GM18909 (cell line): ENCODE data around the gene PTPN14.
"Not testable (repeated sequence)": the region's sequence is repeated elsewhere in the genome, so short reads cannot be mapped to it uniquely, and the experiment has no call there.

Experiments
- ATAC-seq: cut with Tn5 transposase; IDR thresholded peaks from one replicate; pipeline ENCODE4 v1.9.1; 2021; ENCODE audit warnings: mild to moderate bottlenecking; ENCODE audit not compliant: unreplicated experiment, poor library complexity

PTPN14 gene

GRCh38 chr1:214544791-214545190, 6.6 kb downstream of the PTPN14 start:
- ATAC-seq, result no peak

DNA sequence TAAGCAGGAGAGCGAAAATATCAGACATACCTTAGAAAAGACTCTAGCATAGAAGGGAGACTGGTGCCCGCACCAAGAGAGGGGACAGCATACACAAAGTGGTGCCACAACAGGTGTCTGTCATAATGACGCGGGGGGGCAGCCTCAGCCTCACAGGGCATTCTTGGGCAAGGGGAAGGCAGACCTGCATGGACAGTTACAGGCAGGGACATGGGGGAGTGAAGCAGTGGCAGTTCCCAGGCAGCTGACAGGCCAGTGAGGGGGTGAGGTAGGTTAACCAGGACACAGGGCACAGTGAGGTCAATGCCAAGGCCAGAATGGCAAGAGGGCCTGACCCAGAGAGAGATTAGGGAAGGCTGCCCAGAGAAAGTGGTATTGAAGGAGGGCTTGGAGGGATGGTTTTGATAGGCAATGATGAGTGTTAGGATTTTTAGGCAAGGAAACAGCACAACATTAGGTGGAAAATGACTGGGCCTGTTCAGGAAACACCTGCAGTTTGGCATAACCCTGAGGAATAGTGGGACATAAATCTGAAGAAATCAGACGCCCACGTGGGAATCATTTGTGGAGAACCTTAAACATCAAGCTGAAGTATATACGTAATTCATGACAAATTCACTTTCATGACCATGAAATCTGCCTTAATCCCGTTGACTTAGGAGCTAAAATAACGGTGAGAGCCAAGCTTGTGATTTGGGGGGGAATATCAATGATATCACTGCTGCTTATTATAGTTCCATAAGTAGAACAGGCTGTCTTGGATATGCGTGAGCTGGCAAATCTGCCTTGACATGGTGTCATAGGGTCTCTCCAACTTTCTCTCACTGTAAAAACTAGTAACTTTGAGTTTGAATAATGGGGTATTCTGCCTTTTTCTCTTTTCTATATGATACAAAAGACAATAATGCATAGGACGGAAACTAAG, 8.9 kb downstream of the PTPN14 start:
- ATAC-seq, result no peak

DNA sequence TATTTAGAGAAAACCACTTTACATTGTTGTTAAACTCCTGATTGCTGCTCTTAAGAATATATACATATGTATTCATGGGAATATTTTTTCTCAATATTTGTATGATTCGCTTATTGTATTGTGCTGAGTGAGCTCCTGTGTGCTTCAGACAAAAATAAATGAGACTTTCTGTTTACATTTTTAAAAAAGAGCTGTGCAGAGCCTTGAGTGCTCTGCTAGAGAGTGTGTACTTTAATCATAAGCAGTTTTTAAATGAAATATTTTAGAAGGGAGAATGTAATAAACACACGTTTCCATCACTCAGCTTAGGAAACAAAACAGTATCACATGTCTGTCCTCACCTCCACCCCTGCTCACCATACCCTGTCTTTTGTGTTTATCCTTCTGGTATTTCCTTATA, 9.7 kb downstream of the PTPN14 start:
- ATAC-seq, result no peak

GRCh38 chr1:214541206-214541605, 10.2 kb downstream of the PTPN14 start:
- no peak for ATAC-seq

DNA sequence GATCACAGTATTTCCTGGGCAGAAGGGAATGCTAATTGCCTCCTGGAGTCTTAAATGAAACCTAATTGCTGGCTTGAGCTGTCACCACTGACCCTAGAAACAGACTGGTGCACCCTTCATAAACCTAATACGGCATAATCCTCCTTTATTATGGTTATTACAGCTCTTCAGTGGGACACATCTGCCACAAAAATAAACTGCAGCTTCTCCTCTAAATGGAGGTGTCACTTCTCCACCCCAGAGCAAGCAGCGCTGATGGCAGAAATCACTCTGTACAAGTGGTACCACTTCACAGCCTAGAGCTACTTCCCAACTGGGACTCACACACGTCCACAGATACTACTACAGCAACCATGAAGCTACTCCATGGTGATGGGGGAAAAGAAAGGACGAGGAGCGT, 11.1 kb downstream of the PTPN14 start:
- no peak for ATAC-seq

DNA sequence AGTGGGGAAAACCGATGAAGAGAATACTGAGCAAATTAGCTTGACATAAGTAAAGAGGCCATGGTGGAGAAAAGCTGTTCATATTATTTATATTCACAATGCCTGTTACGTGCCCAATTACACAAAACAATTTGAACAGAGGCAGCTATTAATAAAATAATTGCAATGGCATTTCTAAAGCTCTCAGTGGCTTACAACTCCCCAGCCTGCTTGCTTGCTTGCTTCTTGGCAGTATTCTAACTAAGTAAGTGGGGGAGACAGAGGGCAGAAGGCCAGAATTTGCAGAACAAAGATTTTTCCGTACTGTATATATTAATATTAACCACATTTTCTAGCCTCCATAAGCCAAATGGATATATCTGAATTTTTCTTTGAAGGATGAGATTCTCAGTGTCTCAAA, 12.9 kb downstream of the PTPN14 start:
- no peak for ATAC-seq

- ATAC-seq, result no peak
These were observed 13.4 kb downstream of the PTPN14 start for GRCh38 chr1:214537872-214538473.

GRCh38 chr1:214537219-214537618, 14.2 kb downstream of the PTPN14 start:
- no peak for ATAC-seq

- no peak for ATAC-seq
These were observed 19.3 kb downstream of the PTPN14 start for GRCh38 chr1:214532070-214532469.

DNA sequence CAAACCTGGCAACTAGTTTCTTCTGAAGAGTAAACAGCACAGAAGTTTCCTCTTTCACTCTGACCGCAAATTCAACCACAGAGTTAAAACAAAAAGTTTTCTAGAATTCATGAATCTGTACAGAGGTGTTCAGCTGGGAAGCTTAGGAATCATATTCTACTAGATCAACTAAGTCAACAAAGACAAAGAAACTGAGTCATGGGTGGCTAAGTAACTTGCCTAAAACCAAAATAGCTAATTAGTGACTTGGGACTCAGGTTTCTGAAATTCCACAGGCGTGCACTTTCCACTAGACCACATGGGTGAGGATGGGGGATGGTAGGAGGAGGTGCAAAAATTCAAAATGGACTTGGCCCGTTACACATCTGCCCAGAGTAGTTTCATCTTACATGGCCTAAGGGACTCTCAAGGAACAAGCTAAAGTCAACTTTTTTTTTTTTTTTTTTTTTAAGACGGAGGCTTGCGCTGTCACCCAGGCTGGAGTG, 25.8 kb downstream of the PTPN14 start:
- peak; percentile 58 for ATAC-seq

GRCh38 chr1:214524824-214525223, 26.6 kb downstream of the PTPN14 start:
- ATAC-seq, result no peak

DNA sequence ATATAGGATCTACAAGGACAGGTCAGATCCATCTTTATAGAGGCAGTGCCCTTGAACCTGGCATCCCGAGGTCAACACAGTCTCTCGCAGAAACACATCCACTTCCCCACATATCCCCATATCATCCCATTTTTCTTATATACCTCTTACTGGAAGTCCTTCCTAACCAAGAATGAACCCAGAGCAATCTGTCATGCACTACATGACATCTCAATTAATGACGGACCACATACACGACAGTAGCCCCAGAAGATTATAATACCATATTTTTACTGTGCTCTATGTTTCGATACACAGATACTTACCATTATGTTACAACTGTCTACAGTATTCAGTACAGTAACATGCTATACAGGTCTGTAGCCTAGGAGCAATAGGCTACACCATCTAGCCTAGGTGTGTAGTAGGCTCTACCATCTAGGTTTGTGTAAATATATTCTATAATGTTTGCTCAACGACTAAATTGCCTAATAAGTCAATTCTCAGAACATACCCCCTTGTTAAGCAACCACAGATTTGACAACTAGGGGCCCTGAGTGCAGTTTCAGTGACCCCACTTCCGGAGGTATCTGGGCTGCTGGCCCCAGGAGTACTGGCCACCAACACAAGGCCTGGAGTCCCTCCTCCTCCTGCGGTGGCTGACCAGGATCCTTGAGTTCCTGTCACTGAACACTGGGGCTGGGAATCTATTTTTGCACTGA, 28.1 kb downstream of the PTPN14 start:
- no peak for ATAC-seq

DNA sequence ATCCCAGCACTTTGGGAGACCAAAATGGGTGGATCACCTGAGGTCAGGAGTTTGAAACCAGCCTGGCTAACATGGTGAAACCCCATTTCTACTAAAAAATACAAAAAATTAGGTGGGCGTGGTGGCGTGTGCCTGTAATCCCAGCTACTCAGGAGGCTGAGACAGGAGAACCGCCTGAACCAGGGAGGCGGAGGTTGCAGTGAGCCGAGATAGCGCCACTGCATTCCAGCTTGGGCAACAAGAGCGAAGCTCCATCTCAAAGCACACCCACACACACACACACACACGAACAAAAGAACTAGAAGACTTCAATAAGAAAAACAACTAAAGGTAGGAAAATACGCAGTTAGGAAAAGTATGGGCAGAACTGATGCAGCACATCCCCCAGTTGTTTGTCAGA, 29.9 kb downstream of the PTPN14 start:
- ATAC-seq, result not testable (repeated sequence)

DNA sequence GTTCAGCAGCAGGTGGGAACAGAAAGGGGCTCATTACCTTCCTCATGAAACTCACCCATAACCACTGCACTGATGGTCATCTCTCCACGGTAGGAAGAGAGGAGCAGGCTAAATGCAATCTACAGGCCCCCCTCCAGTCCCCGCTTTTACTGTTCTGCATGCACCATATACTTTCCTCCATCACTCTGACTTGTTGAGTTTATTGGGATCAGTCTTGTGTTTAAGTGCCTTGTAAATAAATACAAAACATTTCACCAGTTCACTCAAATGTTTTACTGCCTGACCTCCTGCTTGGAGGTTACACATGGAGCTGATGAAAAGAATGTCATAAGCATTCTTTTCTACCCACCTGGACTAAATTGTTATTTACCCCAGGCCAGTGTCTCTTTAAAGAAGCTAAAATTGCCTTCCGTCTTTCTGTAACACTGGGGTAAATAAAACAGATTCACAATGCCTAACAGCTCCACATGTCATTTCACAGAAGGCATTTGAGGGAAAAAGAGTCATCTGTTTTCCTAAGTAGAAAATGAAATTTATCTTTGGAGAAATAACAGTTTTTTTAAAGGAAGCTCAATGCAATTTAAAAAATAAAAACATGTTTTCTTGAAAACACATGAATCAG, 30.7 kb downstream of the PTPN14 start:
- ATAC-seq, result no peak

DNA sequence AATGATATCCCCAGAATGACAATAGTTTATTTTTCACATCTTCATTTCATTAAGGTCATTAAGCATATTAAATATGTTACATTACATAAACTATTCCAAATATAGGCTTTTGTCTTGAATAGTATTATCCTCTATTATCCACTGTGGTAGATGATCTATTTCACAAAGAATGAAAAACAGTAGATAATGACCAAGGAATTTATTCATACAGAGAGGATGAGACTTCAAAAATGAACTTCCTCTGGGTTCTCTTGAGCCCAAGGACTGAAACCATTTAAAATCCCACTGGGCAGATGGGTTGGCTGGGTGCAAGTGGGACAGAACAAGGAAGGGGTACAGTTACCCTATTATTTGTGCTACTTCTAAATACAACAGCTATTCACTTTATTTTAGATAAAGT, 33.0 kb downstream of the PTPN14 start:
- ATAC-seq, result no peak

- ATAC-seq, result no peak
These were observed 34.7 kb downstream of the PTPN14 start for GRCh38 chr1:214516434-214517326.

DNA sequence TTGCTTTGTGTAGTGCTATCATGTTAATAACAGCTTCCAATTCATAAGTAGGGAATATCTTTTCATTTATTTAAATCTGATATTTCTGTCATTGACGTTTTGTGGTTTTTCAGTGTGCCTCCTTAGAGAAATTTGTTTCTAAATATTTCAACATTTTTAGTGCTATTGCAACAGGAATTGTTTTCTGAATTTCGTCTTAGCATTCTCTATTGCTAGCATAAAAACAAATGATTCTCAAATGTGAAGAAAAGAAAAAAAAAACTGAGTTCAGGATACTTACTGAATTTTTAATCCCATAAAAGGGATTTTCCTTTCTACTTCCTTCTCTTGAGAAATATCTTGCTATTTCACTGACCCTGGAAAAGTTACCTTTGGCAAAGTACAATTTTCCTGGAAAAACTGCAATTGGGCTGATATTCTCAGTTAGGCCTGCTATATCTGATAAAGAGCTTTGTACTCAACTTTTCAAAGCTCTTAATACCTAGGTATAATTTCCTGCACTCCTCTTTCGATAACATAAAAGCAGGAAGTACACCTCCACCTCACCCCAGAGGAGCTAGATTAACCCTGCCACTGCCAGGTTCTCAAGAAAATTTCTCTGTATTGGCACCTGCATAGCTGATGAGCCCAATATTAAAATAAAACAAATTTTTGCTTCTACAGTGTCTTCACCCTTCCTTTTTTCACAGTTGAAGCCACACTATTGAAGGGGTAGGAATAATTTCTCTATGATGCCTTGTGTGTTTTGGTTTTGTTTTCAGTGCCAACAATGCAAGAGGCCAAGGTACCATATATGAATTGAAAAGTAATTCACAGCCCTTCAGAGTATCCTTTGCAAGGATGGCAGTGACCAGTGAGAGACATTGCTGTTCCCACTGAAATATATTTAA, 35.6 kb downstream of the PTPN14 start:
- no peak for ATAC-seq

GRCh38 chr1:214514819-214515383, 36.5 kb downstream of the PTPN14 start:
- no peak for ATAC-seq
